GM12878 (cell line): ENCODE results near the gene NUDCD2. TPM values are rescaled to one million over a fixed set of nuclear protein-coding genes. Genes with fewer than 3 reads are reported as not detected.

Experiments used
- ATAC-seq: fragments of 200-7000 bp; cut with Tn5 transposase; 3 replicates; pipeline ENCODE4 v1.9.1; 2020; ENCODE audit warnings: mild to moderate bottlenecking, moderate library complexity
- BruUV-seq: library from RNA; stranded (reverse); fragments of 400-500 nt; replicated peaks from 2 replicates; lab custom pipeline; 2021; lab: Mats Ljungman, UMichigan
- CTCF ChIA-PET: fragments of 300-600 bp; sonication (Branson Sonifier 250); formaldehyde crosslinking; extraction: SDS; loops from one replicate; lab custom pipeline; 2021; ENCODE audit warnings: inconsistent platforms; lab: Yijun Ruan, JAX
- POLR2A ChIA-PET: fragments of 350-600 bp; formaldehyde crosslinking; extraction: SDS; loops from one replicate; lab custom pipeline; 2021; ENCODE audit warnings: inconsistent platforms; lab: Charles Lee
- RAD21 ChIA-PET: fragments of 300-600 bp; sonication (Branson Sonifier 250); formaldehyde crosslinking; loops from one replicate; lab custom pipeline; 2023; ENCODE audit warnings: antibody characterized with exemption; ENCODE audit not compliant: unreplicated experiment; lab: Charles Lee
- SMC1A ChIA-PET: fragments of 300-600 bp; sonication (Branson Sonifier 250); formaldehyde crosslinking; loops from one replicate; lab custom pipeline; 2023; ENCODE audit not compliant: unreplicated experiment, uncharacterized antibody; lab: Charles Lee
- DNase-seq: peaks from one replicate; pipeline ENCODE4 v3.0.0-alpha.2; 2011; ENCODE audit warnings: low read depth, low spot score
- FAIRE-seq: peaks from 3 replicates; lab custom pipeline; 2011; peaks lifted over from hg19 to GRCh38; lab: Jason Lieb, UNC
- H2AFZ ChIP-seq: 2 replicates; pipeline ENCODE4 v1.6.0; 2011; ENCODE audit warnings: low read depth, low read length, control low read depth; ENCODE audit not compliant: control insufficient read depth
- H3K27ac ChIP-seq: 2 replicates; pipeline ENCODE4 v1.5.1; 2011; ENCODE audit warnings: control low read depth; ENCODE audit not compliant: control insufficient read depth, insufficient read depth
- H3K27me3 ChIP-seq, 2 experiments: replicated peaks in 1 of 2; 2 replicates each; pipeline versions ENCODE4 v1.6.0 to v1.6.1; 2011; ENCODE audit warnings: low read length in 1 of 2; ENCODE audit not compliant: control insufficient read depth in 2 of 2, insufficient read depth in 2 of 2
- H3K36me3 ChIP-seq, 2 experiments: 2 replicates each; pipeline ENCODE4 v1.5.1; 2011; ENCODE audit warnings: low read length in 1 of 2; ENCODE audit not compliant: control insufficient read depth in 2 of 2, insufficient read depth in 2 of 2
- H3K4me1 ChIP-seq: 2 replicates; pipeline ENCODE4 v1.6.1; 2011; ENCODE audit warnings: mild to moderate bottlenecking, low read length, moderate library complexity, mixed read lengths; ENCODE audit not compliant: control insufficient read depth, insufficient read depth
- H3K4me2 ChIP-seq: 2 replicates; pipeline ENCODE4 v1.6.0; 2011; ENCODE audit warnings: control low read depth; ENCODE audit not compliant: control insufficient read depth, insufficient read depth
- H3K4me3 ChIP-seq: fragments of 200-600 bp; sonication (generic); 2 replicates; pipeline ENCODE4 v1.5.1; 2016
- H3K79me2 ChIP-seq: 2 replicates; pipeline ENCODE4 v1.6.0; 2011; ENCODE audit warnings: low read length; ENCODE audit not compliant: control insufficient read depth, insufficient read depth
- H3K9ac ChIP-seq: 2 replicates; pipeline ENCODE4 v1.8.0; 2011; ENCODE audit warnings: low read length, control low read depth, mixed read lengths; ENCODE audit not compliant: control insufficient read depth, insufficient read depth
- H3K9me3 ChIP-seq: replicated peaks from 3 replicates; pipeline ENCODE4 v1.5.1; 2011; ENCODE audit warnings: mild to moderate bottlenecking, low read length; ENCODE audit not compliant: control insufficient read depth, insufficient read depth
- H4K20me1 ChIP-seq: 2 replicates; pipeline ENCODE4 v1.6.0; 2011; ENCODE audit not compliant: control insufficient read depth, insufficient read depth
- ATF2 ChIP-seq: IDR thresholded peaks from 2 replicates; pipeline ENCODE4 v1.6.1; 2012; ENCODE audit warnings: low read length, inconsistent platforms
- BRCA1 ChIP-seq: IDR thresholded peaks from 2 replicates; pipeline ENCODE4 v1.6.1; 2011; ENCODE audit warnings: low read depth, low read length, improper control_type of control experiment
- EED ChIP-seq: sonication (generic); IDR thresholded peaks from 2 replicates; pipeline ENCODE4 v1.6.1; 2016; ENCODE audit warnings: antibody characterized with exemption, low read depth
- ESRRA ChIP-seq: IDR thresholded peaks from 2 replicates; pipeline ENCODE4 v1.6.1; 2012; ENCODE audit warnings: mild to moderate bottlenecking, low read length, improper control_type of control experiment
- GABPA ChIP-seq: IDR thresholded peaks from 2 replicates; pipeline ENCODE4 v1.6.1; 2014; ENCODE audit warnings: antibody characterized with exemption, low read depth, mild to moderate bottlenecking, inconsistent platforms
- IRF3 ChIP-seq: fragments of 450-650 bp; IDR thresholded peaks from 2 replicates; pipeline ENCODE4 v1.6.1; 2014; ENCODE audit warnings: mild to moderate bottlenecking
- IRF5 ChIP-seq: fragments of 450-650 bp; IDR thresholded peaks from 2 replicates; pipeline ENCODE4 v1.6.1; 2017; ENCODE audit warnings: borderline replicate concordance
- LARP7 ChIP-seq: fragments of 450-650 bp; IDR thresholded peaks from 2 replicates; pipeline ENCODE4 v1.6.1; 2017; ENCODE audit warnings: mild to moderate bottlenecking
- MYC ChIP-seq: IDR thresholded peaks from 2 replicates; pipeline ENCODE4 v1.6.1; 2011; ENCODE audit warnings: mild to moderate bottlenecking, low read length, moderate library complexity, inconsistent platforms; ENCODE audit not compliant: insufficient read depth, insufficient replicate concordance, insufficient read length, severe bottlenecking
- NFIC ChIP-seq: IDR thresholded peaks from 2 replicates; pipeline ENCODE4 v1.6.1; 2012; ENCODE audit warnings: low read depth, mild to moderate bottlenecking, inconsistent platforms, low read length, moderate library complexity
- PAX8 ChIP-seq: fragments of 450-650 bp; IDR thresholded peaks from 2 replicates; pipeline ENCODE4 v1.6.1; 2017; ENCODE audit warnings: mild to moderate bottlenecking, moderate library complexity
- POLR2AphosphoS2 ChIP-seq: IDR thresholded peaks from 2 replicates; pipeline ENCODE4 v1.6.1; 2011; ENCODE audit warnings: low read depth, mild to moderate bottlenecking, low read length, improper control_type of control experiment, moderate library complexity
- POLR2AphosphoS5 ChIP-seq: IDR thresholded peaks from 2 replicates; pipeline ENCODE4 v1.6.1; 2011; ENCODE audit warnings: mild to moderate bottlenecking, low read length, inconsistent platforms
- SKIL ChIP-seq: fragments of 450-650 bp; IDR thresholded peaks from 2 replicates; pipeline ENCODE4 v1.6.1; 2017; ENCODE audit warnings: mild to moderate bottlenecking, low read depth, inconsistent platforms; ENCODE audit not compliant: poor library complexity, severe bottlenecking
- ZBED1 ChIP-seq: IDR thresholded peaks from 2 replicates; pipeline ENCODE4 v1.6.1; 2016; ENCODE audit warnings: borderline replicate concordance
- WGBS: methylation state at CpG from one replicate; pipeline ENCODE4 v1.1.6; 2016; ENCODE audit warnings: low lambda C conversion rate; ENCODE audit not compliant: insufficient replicate concordance, insufficient coverage; ENCODE audit errors: missing lambda C conversion rate; 5-methylcytosine and 5-hydroxymethylcytosine counted together
- in situ Hi-C: fragments of 300-500 bp; cut with MboI; formaldehyde crosslinking; loops from 9 replicates; pipeline ENCODE4 v1.14.3; 2018; ENCODE audit warnings: mixed read lengths
- intact Hi-C: fragments of 100-400 bp; cut with micrococcal nuclease; formaldehyde crosslinking; loops from one replicate; pipeline ENCODE4 v1.14.2; 2022; ENCODE audit not compliant: unreplicated experiment
- polyA plus RNA-seq, 11 experiments: library from polyadenylated mRNA; depleted of rRNA in 4 of 11; unstranded in 6 of 11; stranded (reverse) in 5 of 11; fragments of >200 nt; fragmentation: Nextera tagmentation in 4 of 11; fragmentation: Illumina TruSeq in 1 of 11; extraction: Ambion mirVana in 4 of 11; extraction: Trizol in 1 of 11; gene quantifications; 1 replicate in 1 of 11; 2 replicates in 10 of 11; pipeline versions ENCODE4 v1.2.1 to v1.2.3, GENCODE V29; 2011 to 2016; ENCODE audit warnings: inconsistent platforms in 2 of 11, missing spikeins in 2 of 11, low read depth in 1 of 11
- total RNA-seq, 4 experiments: library from RNA; depleted of rRNA in 3 of 4; stranded (reverse); fragments of >200 nt in 3 of 4; fragmentation: Illumina TruSeq in 1 of 4; extraction: Trizol in 1 of 4; gene quantifications; 2 replicates each; pipeline versions ENCODE4 v1.2.1 to v1.2.3, GENCODE V29; 2013 to 2021

Gene NUDCD2
- total and polyA plus RNA-seq, 10 of the 15 experiments (the other 5 are each of a cell fraction or from before 2014, with no cell fraction given), result 9.1 to 133 (median 24.6) TPM

- peak; percentile 16 for ATAC-seq
- ChIA-PET RAD21 (interaction anchor here (1.0 to 2.1 kb wide), 3 partner anchors 42 to 68 kb away, joined by 4 to 22 read pairs (median 8); partner anchors contain the start of genes CCNG1, HMMR and NUDCD2), CTCF (interaction anchor here (1.0 to 1.1 kb wide), 6 partner anchors 22 to 47 kb away, joined by 3 to 9 read pairs (median 4); no protein-coding TSS in a partner anchor), SMC1A (interaction anchor here (0.9 to 1.8 kb wide), 7 partner anchors 33 to 48 kb away, joined by 3 to 7 read pairs (median 4); partner anchors contain the start of genes HMMR and NUDCD2), POLR2A (interaction anchor here (0.6 to 4.6 kb wide), 8 partner anchors 15 to 69 kb away, joined by 3 to 61 read pairs (median 4); partner anchors contain the start of genes CCNG1, HMMR and NUDCD2)
- TSS peak; percentile 70 for BruUV-seq
- peaks cover 61% of the 10 kb centered on the region for H3K79me2 ChIP-seq
- intact Hi-C loops, result loop anchor here (5.0 kb wide), 1 partner anchor 409 kb away; no protein-coding TSS in a partner anchor
- no peak for FAIRE-seq
- no peak for DNase-seq
- H3K9ac ChIP-seq, result peak overlapping the region; percentile 93
- peak overlapping the region; percentile 66 for H3K4me3 ChIP-seq
- H3K36me3 ChIP-seq, result no peaks in the 10 kb centered on the region
- peak overlapping the region; percentile 43 for H3K27ac ChIP-seq
- H3K9me3 ChIP-seq, result no peaks in the 10 kb centered on the region
- H3K4me1 ChIP-seq, result peaks cover 3% of the 10 kb centered on the region; the same call in 1 of the 2 replicates
- no peaks in the 10 kb centered on the region for H4K20me1 ChIP-seq
- H3K4me2 ChIP-seq, result peak overlapping the region; percentile 56; the same call in 1 of the 2 replicates
- in situ Hi-C loops, result no loop called here
- no peak overlapping the region; the same call in 1 of the 2 replicates for H2AFZ ChIP-seq
- no peaks in the 10 kb centered on the region for H3K27me3 ChIP-seq
- 2% methylated on average over 9 of the region's 9 CpGs for WGBS
- TF ChIP-seq ESRRA (no peak), ZBED1 (0 out of 2 replicates have a peak, but pooled peaks have one; percentile 3), POLR2AphosphoS2 (no peak; the same call in 1 of the 2 replicates), LARP7 (no peak), PAX8 (no peak), IRF3 (no peak), GABPA (no peak), EED (no peak), IRF5 (no peak), MYC (no peak), NFIC (peak; percentile 48; the same call in 1 of the 2 replicates), ATF2 (peak; percentile 24; the same call in 1 of the 2 replicates), POLR2AphosphoS5 (peak; percentile 57; the same call in 1 of the 2 replicates), BRCA1 (no peak), SKIL (peak; percentile 2)
Observed at GRCh38 chr5:163506095-163506457, 46.2 kb upstream of the NUDCD2 start.
